Adipocyte (in vitro differentiated cells): ENCODE results near the gene UBE2E3.
A peak's percentile ranks its signal among the peaks of the same experiment; 100 is the strongest.
"Not testable (repeated sequence)": the region's sequence is repeated elsewhere in the genome, so short reads cannot be mapped to it uniquely, and the experiment has no call there.

Experiments
- DNase-seq: peaks from one replicate; pipeline ENCODE4 v3.0.0-alpha.2; 2015; ENCODE audit warnings: low read depth
- H3K27me3 ChIP-seq: replicated peaks from 2 replicates; pipeline ENCODE4 v1.7.0; 2013; ENCODE audit warnings: mild to moderate bottlenecking, low read length, moderate library complexity; ENCODE audit not compliant: control insufficient read depth, insufficient read depth
- H3K36me3 ChIP-seq: 2 replicates; pipeline ENCODE4 v1.7.0; 2013; ENCODE audit warnings: low read length, mild to moderate bottlenecking, moderate library complexity; ENCODE audit not compliant: control insufficient read depth, insufficient read depth, severe bottlenecking
- H3K4me1 ChIP-seq: 2 replicates; pipeline ENCODE4 v1.7.0; 2013; ENCODE audit warnings: mild to moderate bottlenecking, low read length, moderate library complexity; ENCODE audit not compliant: control insufficient read depth, insufficient read depth
- H3K4me3 ChIP-seq: 2 replicates; pipeline ENCODE4 v1.7.0; 2013; ENCODE audit warnings: mild to moderate bottlenecking, low read length, moderate library complexity
- H3K9ac ChIP-seq: 2 replicates; pipeline ENCODE4 v1.7.0; 2013; ENCODE audit warnings: mild to moderate bottlenecking, low read length, moderate library complexity
- H3K9me3 ChIP-seq: 2 replicates; pipeline ENCODE4 v1.7.0; 2013; ENCODE audit warnings: mild to moderate bottlenecking, low read length, moderate library complexity; ENCODE audit not compliant: control insufficient read depth

The UBE2E3 gene

GRCh38 chr2:181036848-181037603 lies 56.6 kb downstream of the UBE2E3 start:
- Histone ChIP-seq H3K9me3 (no peaks in the 10 kb centered on the region), H3K4me1 (peaks cover 7% of the 10 kb centered on the region), H3K9ac (no peak overlapping the region), H3K36me3 (no peaks in the 10 kb centered on the region), H3K27me3 (no peaks in the 10 kb centered on the region), H3K4me3 (no peak overlapping the region)
- DNase-seq, result peak; percentile 80

GRCh38 chr2:181037922-181038321 lies 57.5 kb downstream of the UBE2E3 start:
- Histone ChIP-seq H3K36me3 (no peaks in the 10 kb centered on the region), H3K9ac (no peak overlapping the region), H3K9me3 (no peaks in the 10 kb centered on the region), H3K4me1 (peaks cover 7% of the 10 kb centered on the region), H3K27me3 (no peaks in the 10 kb centered on the region), H3K4me3 (no peak overlapping the region)
- no peak for DNase-seq

GRCh38 chr2:181038796-181039195 lies 58.4 kb downstream of the UBE2E3 start:
- Histone ChIP-seq H3K9me3 (no peaks in the 10 kb centered on the region), H3K4me3 (no peak overlapping the region), H3K36me3 (no peaks in the 10 kb centered on the region), H3K4me1 (peaks cover 7% of the 10 kb centered on the region), H3K9ac (no peak overlapping the region), H3K27me3 (no peaks in the 10 kb centered on the region)
- no peak for DNase-seq

- not testable (repeated sequence) for H3K9ac ChIP-seq, H3K4me3 ChIP-seq, H3K27me3 ChIP-seq, H3K36me3 ChIP-seq, H3K9me3 ChIP-seq, DNase-seq, H3K4me1 ChIP-seq
These were observed 60.4 kb downstream of the UBE2E3 start for GRCh38 chr2:181040839-181041238.

- H3K9ac ChIP-seq, result no peak overlapping the region
- no peak for DNase-seq
- H3K4me3 ChIP-seq, result no peak overlapping the region
- H3K4me1 ChIP-seq, result peaks cover 6% of the 10 kb centered on the region
- no peaks in the 10 kb centered on the region for H3K27me3 ChIP-seq
- no peaks in the 10 kb centered on the region for H3K36me3 ChIP-seq
- H3K9me3 ChIP-seq, result no peaks in the 10 kb centered on the region
These were observed 61.3 kb downstream of the UBE2E3 start for GRCh38 chr2:181041661-181042060.

- Histone ChIP-seq H3K4me3 (no peak overlapping the region), H3K9me3 (no peaks in the 10 kb centered on the region), H3K36me3 (no peaks in the 10 kb centered on the region), H3K4me1 (no peaks in the 10 kb centered on the region), H3K9ac (no peak overlapping the region), H3K27me3 (no peaks in the 10 kb centered on the region)
- no peak for DNase-seq
These were observed 62.3 kb downstream of the UBE2E3 start for GRCh38 chr2:181042706-181043105.

- H3K9me3 ChIP-seq, result no peaks in the 10 kb centered on the region
- H3K4me1 ChIP-seq, result no peaks in the 10 kb centered on the region
- no peak overlapping the region for H3K9ac ChIP-seq
- no peaks in the 10 kb centered on the region for H3K27me3 ChIP-seq
- H3K4me3 ChIP-seq, result no peak overlapping the region
- H3K36me3 ChIP-seq, result no peaks in the 10 kb centered on the region
- DNase-seq, result no peak
These were observed 66.4 kb downstream of the UBE2E3 start for GRCh38 chr2:181046833-181047232.

GRCh38 chr2:181047829-181048228 lies 67.4 kb downstream of the UBE2E3 start:
- H3K27me3 ChIP-seq, result no peaks in the 10 kb centered on the region
- no peak overlapping the region for H3K4me3 ChIP-seq
- DNase-seq, result no peak
- H3K36me3 ChIP-seq, result no peaks in the 10 kb centered on the region
- no peaks in the 10 kb centered on the region for H3K9me3 ChIP-seq
- H3K9ac ChIP-seq, result no peak overlapping the region
- H3K4me1 ChIP-seq, result no peaks in the 10 kb centered on the region

- Histone ChIP-seq H3K27me3 (no peaks in the 10 kb centered on the region), H3K36me3 (no peaks in the 10 kb centered on the region), H3K9me3 (no peaks in the 10 kb centered on the region), H3K4me1 (no peaks in the 10 kb centered on the region), H3K9ac (no peak overlapping the region), H3K4me3 (no peak overlapping the region)
- no peak for DNase-seq
These were observed 71.6 kb downstream of the UBE2E3 start for GRCh38 chr2:181051861-181052522.

- H3K4me3 ChIP-seq, result no peak overlapping the region
- no peaks in the 10 kb centered on the region for H3K27me3 ChIP-seq
- no peak overlapping the region for H3K9ac ChIP-seq
- H3K4me1 ChIP-seq, result no peaks in the 10 kb centered on the region
- DNase-seq, result no peak
- no peaks in the 10 kb centered on the region for H3K9me3 ChIP-seq
- no peaks in the 10 kb centered on the region for H3K36me3 ChIP-seq
These were observed 72.1 kb downstream of the UBE2E3 start for GRCh38 chr2:181052523-181052891.

- no peak overlapping the region for H3K9ac ChIP-seq
- H3K4me1 ChIP-seq, result no peaks in the 10 kb centered on the region
- H3K36me3 ChIP-seq, result no peaks in the 10 kb centered on the region
- no peaks in the 10 kb centered on the region for H3K27me3 ChIP-seq
- H3K9me3 ChIP-seq, result no peaks in the 10 kb centered on the region
- no peak for DNase-seq
- no peak overlapping the region for H3K4me3 ChIP-seq
These were observed 73.9 kb downstream of the UBE2E3 start for GRCh38 chr2:181054256-181054655.
